ENCODE data around the gene PARVA. TPM values are rescaled to one million over a fixed set of nuclear protein-coding genes. Genes with fewer than 3 reads are reported as not detected.

The PARVA gene
- total RNA-seq, 2 donors from 2014 or later, result 38.4 to 55.1 TPM

GRCh38 chr11:12525466-12526055, 148.2 kb downstream of the PARVA start:
- TF ChIP-seq POLR2AphosphoS5 (IDR thresholded peaks at IDR 0.05), result no peak
- no peak overlapping the region for H3K4me3 ChIP-seq
- DNase-seq (ENCODE audit: low spot score), result no peak
- 100% methylated on average over 1 of the region's 1 CpG for WGBS
- no peaks in the 10 kb centered on the region for H3K36me3 ChIP-seq
- no peaks in the 10 kb centered on the region for H3K9me3 ChIP-seq
- no peaks in the 10 kb centered on the region for H3K27me3 ChIP-seq (replicated peaks; ENCODE audit: insufficient read depth)
- H3K27ac ChIP-seq, result no peak overlapping the region
- intact Hi-C loops (cut with DNase I), result no loop called here
- no peaks in the 10 kb centered on the region for H3K4me1 ChIP-seq (replicated peaks)

DNA sequence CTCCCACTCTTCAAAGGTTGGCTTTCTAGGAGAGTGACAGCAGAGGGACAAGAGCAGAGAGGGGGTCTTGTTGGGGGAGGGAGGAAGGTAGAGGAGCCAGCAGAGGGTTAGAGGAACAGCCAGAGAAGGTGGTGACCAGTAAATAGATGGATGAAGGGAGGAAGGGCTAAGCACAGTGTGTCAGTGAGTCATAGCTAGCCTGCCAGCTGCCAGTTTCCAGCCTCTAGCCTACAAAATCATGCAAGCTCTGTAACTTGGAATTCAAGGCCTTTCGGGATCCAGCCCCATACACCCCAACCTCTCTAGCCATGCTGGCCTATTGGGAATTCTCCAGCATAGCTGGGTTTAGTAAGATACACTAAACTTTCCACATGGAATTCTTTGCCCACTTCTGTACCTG, 149.4 kb downstream of the PARVA start:
- TF ChIP-seq POLR2AphosphoS5 (IDR thresholded peaks at IDR 0.05) (no peak), POLR2A (IDR thresholded peaks at IDR 0.05) (no peak)
- TF ChIP-seq, protein P1, sequence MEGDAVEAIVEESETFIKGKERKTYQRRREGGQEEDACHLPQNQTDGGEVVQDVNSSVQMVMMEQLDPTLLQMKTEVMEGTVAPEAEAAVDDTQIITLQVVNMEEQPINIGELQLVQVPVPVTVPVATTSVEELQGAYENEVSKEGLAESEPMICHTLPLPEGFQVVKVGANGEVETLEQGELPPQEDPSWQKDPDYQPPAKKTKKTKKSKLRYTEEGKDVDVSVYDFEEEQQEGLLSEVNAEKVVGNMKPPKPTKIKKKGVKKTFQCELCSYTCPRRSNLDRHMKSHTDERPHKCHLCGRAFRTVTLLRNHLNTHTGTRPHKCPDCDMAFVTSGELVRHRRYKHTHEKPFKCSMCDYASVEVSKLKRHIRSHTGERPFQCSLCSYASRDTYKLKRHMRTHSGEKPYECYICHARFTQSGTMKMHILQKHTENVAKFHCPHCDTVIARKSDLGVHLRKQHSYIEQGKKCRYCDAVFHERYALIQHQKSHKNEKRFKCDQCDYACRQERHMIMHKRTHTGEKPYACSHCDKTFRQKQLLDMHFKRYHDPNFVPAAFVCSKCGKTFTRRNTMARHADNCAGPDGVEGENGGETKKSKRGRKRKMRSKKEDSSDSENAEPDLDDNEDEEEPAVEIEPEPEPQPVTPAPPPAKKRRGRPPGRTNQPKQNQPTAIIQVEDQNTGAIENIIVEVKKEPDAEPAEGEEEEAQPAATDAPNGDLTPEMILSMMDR (IDR thresholded peaks at IDR 0.05), result no peak
- Histone ChIP-seq H3K4me3 (no peak overlapping the region), H3K36me3 (no peaks in the 10 kb centered on the region), H3K4me1 (replicated peaks) (no peaks in the 10 kb centered on the region), H3K27ac (no peak overlapping the region), H3K9me3 (no peaks in the 10 kb centered on the region), H3K27me3 (replicated peaks; ENCODE audit: insufficient read depth) (no peaks in the 10 kb centered on the region)
- 59% methylated on average over 1 of the region's 1 CpG for WGBS
- no peak for DNase-seq (ENCODE audit: low spot score)
- intact Hi-C loops (cut with DNase I), result no loop called here

- no peak for DNase-seq (ENCODE audit: low spot score)
- Histone ChIP-seq H3K27me3 (replicated peaks; ENCODE audit: insufficient read depth) (no peaks in the 10 kb centered on the region), H3K4me1 (replicated peaks) (no peaks in the 10 kb centered on the region), H3K4me3 (no peak overlapping the region), H3K9me3 (no peaks in the 10 kb centered on the region), H3K36me3 (no peaks in the 10 kb centered on the region), H3K27ac (no peak overlapping the region)
- WGBS, result 75% methylated on average over 2 of the region's 2 CpGs
- no peak for TF ChIP-seq POLR2AphosphoS5 (IDR thresholded peaks at IDR 0.05)
- TF ChIP-seq, protein P1 (IDR thresholded peaks at IDR 0.05), result no peak
- intact Hi-C loops (cut with DNase I), result no loop called here
These were observed 151.1 kb downstream of the PARVA start for GRCh38 chr11:12528487-12528886.

DNA sequence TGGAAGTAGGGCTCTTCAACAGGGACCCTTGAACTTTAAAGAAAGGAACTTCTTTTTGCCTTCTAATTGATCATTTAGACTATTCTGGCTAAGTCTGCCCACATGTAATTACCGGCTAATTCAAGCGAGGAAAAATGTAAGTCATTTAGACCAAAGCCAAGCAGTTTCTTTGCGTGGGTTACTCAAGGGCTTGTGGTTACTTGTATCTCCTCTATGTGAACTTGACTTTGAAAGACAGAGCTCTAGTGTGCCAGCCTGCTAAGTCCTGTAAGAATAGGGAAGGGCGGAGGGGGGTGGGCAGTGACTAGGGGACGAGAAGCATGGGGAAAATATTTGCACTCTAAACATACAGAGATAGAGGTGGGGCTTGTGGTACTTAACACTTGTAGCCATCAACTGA, 151.7 kb downstream of the PARVA start:
- no peak overlapping the region for H3K27ac ChIP-seq

GRCh38 chr11:12529793-12530192, 152.4 kb downstream of the PARVA start:
- Histone ChIP-seq H3K36me3 (no peaks in the 10 kb centered on the region), H3K9me3 (no peaks in the 10 kb centered on the region), H3K4me1 (replicated peaks) (no peaks in the 10 kb centered on the region), H3K27ac (no peak overlapping the region), H3K27me3 (replicated peaks; ENCODE audit: insufficient read depth) (no peaks in the 10 kb centered on the region), H3K4me3 (no peak overlapping the region)
- DNase-seq (ENCODE audit: low spot score), result no peak
- intact Hi-C loops (cut with DNase I), result loop anchor here (1.0 kb wide), 1 partner anchor 15 kb away; no protein-coding TSS in a partner anchor
- TF ChIP-seq, protein P1 (IDR thresholded peaks at IDR 0.05), result no peak
- TF ChIP-seq POLR2A (IDR thresholded peaks at IDR 0.05), result no peak
- TF ChIP-seq POLR2AphosphoS5 (IDR thresholded peaks at IDR 0.05), result no peak

More for the DNA sequence above, 151.7 kb downstream of the PARVA start:
- no peak overlapping the region for H3K4me3 ChIP-seq
- H3K4me1 ChIP-seq (replicated peaks), result no peaks in the 10 kb centered on the region
- H3K27me3 ChIP-seq (replicated peaks; ENCODE audit: insufficient read depth), result no peaks in the 10 kb centered on the region
- no peaks in the 10 kb centered on the region for H3K36me3 ChIP-seq
- TF ChIP-seq, protein P1 (IDR thresholded peaks at IDR 0.05), result no peak
- TF ChIP-seq POLR2A (IDR thresholded peaks at IDR 0.05) (no peak), POLR2AphosphoS5 (IDR thresholded peaks at IDR 0.05) (no peak)
- intact Hi-C loops (cut with DNase I), result no loop called here
- no peak for DNase-seq (ENCODE audit: low spot score)
- H3K9me3 ChIP-seq, result no peaks in the 10 kb centered on the region
- WGBS, result 54% methylated on average over 5 of the region's 5 CpGs
